NOMO-1 treated with DMSO at 0.1 percent for 48 hours (cell line): ENCODE data around the gene RNASE9.
"Not testable (repeated sequence)": the region's sequence is repeated elsewhere in the genome, so short reads cannot be mapped to it uniquely, and the experiment has no call there.

ENCODE experiments used
- DNase-seq: peaks from one replicate; lab custom pipeline; 2025; ENCODE audit not compliant: unreplicated experiment; lab: John Stamatoyannopoulos, UW

Gene RNASE9

GRCh38 chr14:20524027-20524426 lies 36.8 kb downstream of the RNASE9 start:
- no peak for DNase-seq

DNA sequence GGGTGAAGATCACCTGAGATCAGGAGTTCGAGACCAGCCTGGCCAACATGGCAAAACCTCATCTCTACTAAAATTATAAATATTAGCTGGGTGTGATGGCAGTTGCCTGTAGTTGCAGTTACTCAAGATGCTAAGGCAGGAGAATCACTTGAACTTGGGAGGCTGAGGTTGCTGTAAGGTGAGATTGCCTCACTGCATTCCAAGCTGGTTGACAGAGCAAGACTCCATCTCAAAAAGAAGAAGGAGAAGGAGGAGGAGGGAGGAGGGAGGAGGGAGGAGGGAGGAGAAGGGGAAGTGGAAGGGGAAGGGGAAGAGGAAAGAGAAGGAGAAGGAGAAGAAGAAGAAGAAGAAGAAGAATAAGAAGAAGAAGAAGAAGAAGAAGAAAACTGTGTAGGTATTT lies 38.5 kb downstream of the RNASE9 start:
- DNase-seq = no peak

DNA sequence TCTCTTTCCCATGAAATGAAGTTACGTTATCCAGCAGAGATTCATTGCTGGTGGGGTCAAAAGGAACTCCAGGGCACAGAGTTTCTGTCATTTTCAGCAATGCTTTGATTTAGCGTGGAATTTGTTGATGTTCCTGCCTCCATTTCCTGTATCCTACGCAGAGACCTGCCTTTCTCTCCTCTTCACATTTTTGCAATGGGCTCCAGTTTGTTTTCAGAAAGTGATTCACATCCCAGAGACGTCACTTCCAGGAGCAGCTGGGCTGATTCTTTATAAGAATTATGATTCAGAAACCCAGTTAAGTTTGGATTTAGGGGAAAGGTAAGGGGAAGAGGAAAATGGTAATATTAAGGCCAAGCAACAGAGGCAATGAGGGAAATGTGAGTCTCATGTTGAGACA lies 43.9 kb downstream of the RNASE9 start:
- DNase-seq = no peak

DNA sequence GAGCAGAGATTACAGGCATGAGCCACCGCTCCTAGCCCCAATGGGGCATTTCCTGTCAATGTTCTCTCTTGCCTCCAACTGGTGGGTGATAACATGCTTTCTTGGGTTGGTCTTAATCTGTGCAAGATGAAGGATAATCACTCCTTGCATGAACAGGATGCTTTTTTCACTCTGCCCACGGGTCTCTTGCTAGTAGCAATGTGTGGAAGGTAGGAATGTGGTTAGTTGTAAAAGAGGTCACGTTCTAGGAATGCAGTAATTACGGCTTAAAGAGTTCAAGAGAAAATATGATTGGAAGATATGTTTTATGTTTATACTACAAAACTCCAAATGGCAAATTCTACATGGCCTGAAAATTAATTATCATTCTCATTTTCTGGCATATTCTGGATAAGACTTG lies 45.0 kb downstream of the RNASE9 start:
- DNase-seq = no peak

- DNase-seq = no peak
These were observed 48.5 kb downstream of the RNASE9 start for GRCh38 chr14:20512177-20512905.

DNA sequence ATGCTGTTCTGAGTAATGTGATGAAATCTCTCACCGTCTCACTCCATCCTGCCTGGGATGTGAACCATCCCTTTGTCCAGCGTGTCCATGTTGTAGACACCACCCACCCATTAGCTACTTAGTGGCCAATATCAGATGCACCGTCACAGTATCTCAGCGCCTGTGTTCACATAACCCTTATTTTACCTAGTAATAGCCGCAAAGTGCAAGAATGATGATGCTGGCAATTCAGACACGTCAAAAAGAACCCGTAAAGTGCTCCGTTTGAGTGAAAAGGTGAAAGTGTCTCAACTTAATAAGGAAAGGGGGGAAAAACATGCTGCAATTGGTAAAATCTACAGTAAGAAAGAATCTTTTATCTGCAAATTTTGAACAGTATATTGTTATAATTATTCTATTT lies 52.5 kb downstream of the RNASE9 start:
- no peak for DNase-seq

GRCh38 chr14:20507537-20507936 lies 53.3 kb downstream of the RNASE9 start:
- DNase-seq = not testable (repeated sequence)

- DNase-seq = not testable (repeated sequence)
These were observed 54.1 kb downstream of the RNASE9 start for GRCh38 chr14:20506752-20507151.

DNA sequence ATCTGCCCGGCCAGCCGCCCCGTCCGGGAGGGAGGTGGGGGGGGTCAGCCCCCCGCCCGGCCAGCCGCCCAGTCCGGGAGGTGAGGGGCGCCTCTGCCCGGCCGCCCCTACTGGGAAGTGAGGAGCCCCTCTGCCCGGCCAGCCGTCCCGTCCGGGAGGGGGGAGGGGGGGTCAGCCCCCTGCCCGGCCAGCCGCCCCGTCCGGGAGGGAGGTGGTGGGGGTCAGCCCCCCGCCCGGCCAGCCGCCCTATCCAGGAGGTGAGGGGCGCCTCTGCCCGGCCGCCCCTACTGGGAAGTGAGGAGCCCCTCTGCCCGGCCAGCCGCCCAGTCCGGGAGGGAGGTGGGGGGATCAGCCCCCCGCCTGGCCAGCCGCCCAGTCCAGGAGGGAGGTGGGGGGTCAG lies 54.6 kb downstream of the RNASE9 start:
- not testable (repeated sequence) for DNase-seq
